ENCODE results near the gene IGSF9B. TPM values are rescaled to one million over a fixed set of nuclear protein-coding genes. Genes with fewer than 3 reads are reported as not detected.

The IGSF9B gene
- total and polyA plus RNA-seq, 4 donors: 0.72 to 19.5 (median 4.0) TPM

- no peaks in the 10 kb centered on the region for H3K9me3 ChIP-seq (ENCODE audit: control insufficient read depth in 4 of 4, insufficient read depth in 3 of 4, low read length in 3 of 4)
- no peaks in the 10 kb centered on the region for H3K27me3 ChIP-seq (ENCODE audit: control insufficient read depth in 3 of 3, insufficient read depth in 3 of 3, low read length in 2 of 3)
- TF ChIP-seq CTCF (IDR thresholded peaks at IDR 0.05; ENCODE audit: control extremely low read depth, extremely low read depth): no peak
- WGBS, 2 donors: 94 to 95% methylated on average over 20 of the region's 20 CpGs
- H3K36me3 ChIP-seq (ENCODE audit: control insufficient read depth in 4 of 4, insufficient read depth in 4 of 4, low read length in 4 of 4): peaks cover 0 to 1% (median 0%) of the 10 kb centered on the region in 4 donors
- H3K27ac ChIP-seq (ENCODE audit: low read depth in 1 of 2, low read length in 1 of 2): no peak overlapping the region
- peaks cover 0 to 6% (median 0%) of the 10 kb centered on the region in 5 donors for H3K4me1 ChIP-seq (ENCODE audit: control insufficient read depth in 5 of 5, insufficient read depth in 5 of 5, low read length in 5 of 5)
- no peak overlapping the region for H3K4me3 ChIP-seq
- ATAC-seq (ENCODE audit: insufficient read depth, low FRiP score) (no peak), DNase-seq (no peak)
- H3K9ac ChIP-seq (ENCODE audit: insufficient read depth in 1 of 2, low read length in 2 of 2): no peak overlapping the region
These were observed 31.0 kb downstream of the IGSF9B start for GRCh38 chr11:133925756-133926155.

GRCh38 chr11:133924661-133925060 is 32.1 kb downstream of the IGSF9B start:
- H3K4me3 ChIP-seq: no peak overlapping the region
- WGBS, 2 donors: 91 to 93% methylated on average over 11 of the region's 11 CpGs
- no peak for TF ChIP-seq CTCF (IDR thresholded peaks at IDR 0.05; ENCODE audit: control extremely low read depth, extremely low read depth)

GRCh38 chr11:133922078-133922870 is 34.5 kb downstream of the IGSF9B start:
- no peak overlapping the region for H3K9ac ChIP-seq (ENCODE audit: insufficient read depth in 1 of 2, low read length in 2 of 2)
- WGBS, 2 donors: 92 to 96% methylated on average over 23 of the region's 23 CpGs
- H3K27me3 ChIP-seq (ENCODE audit: control insufficient read depth in 3 of 3, insufficient read depth in 3 of 3, low read length in 2 of 3): peaks cover 6 to 17% (median 8%) of the 10 kb centered on the region in 3 donors
- no peak overlapping the region for H3K4me3 ChIP-seq
- DNase-seq: no peak
- no peaks in the 10 kb centered on the region for H3K4me1 ChIP-seq (ENCODE audit: control insufficient read depth in 5 of 5, insufficient read depth in 5 of 5, low read length in 5 of 5)
- H3K27ac ChIP-seq (ENCODE audit: low read depth in 1 of 2, low read length in 1 of 2): no peak overlapping the region
- peaks cover 0 to 4% (median 0%) of the 10 kb centered on the region in 4 donors for H3K36me3 ChIP-seq (ENCODE audit: control insufficient read depth in 4 of 4, insufficient read depth in 4 of 4, low read length in 4 of 4)
- H3K9me3 ChIP-seq (ENCODE audit: control insufficient read depth in 4 of 4, insufficient read depth in 3 of 4, low read length in 3 of 4): no peaks in the 10 kb centered on the region
- TF ChIP-seq CTCF (IDR thresholded peaks at IDR 0.05; ENCODE audit: control extremely low read depth, extremely low read depth): no peak
- no peak for ATAC-seq (ENCODE audit: insufficient read depth, low FRiP score)

More at GRCh38 chr11:133924661-133925060, 32.1 kb downstream of the IGSF9B start:
- DNase-seq: no peak
- Histone ChIP-seq H3K36me3 (ENCODE audit: control insufficient read depth in 4 of 4, insufficient read depth in 4 of 4, low read length in 4 of 4) (peaks cover 0 to 4% (median 0%) of the 10 kb centered on the region in 4 donors), H3K9me3 (ENCODE audit: control insufficient read depth in 4 of 4, insufficient read depth in 3 of 4, low read length in 3 of 4) (no peaks in the 10 kb centered on the region), H3K4me1 (ENCODE audit: control insufficient read depth in 5 of 5, insufficient read depth in 5 of 5, low read length in 5 of 5) (peaks cover 0 to 6% (median 0%) of the 10 kb centered on the region in 5 donors), H3K9ac (ENCODE audit: insufficient read depth in 1 of 2, low read length in 2 of 2) (no peak overlapping the region), H3K27me3 (ENCODE audit: control insufficient read depth in 3 of 3, insufficient read depth in 3 of 3, low read length in 2 of 3) (peaks cover 0 to 6% (median 3%) of the 10 kb centered on the region in 3 donors), H3K27ac (ENCODE audit: low read depth in 1 of 2, low read length in 1 of 2) (no peak overlapping the region)
- no peak for ATAC-seq (ENCODE audit: insufficient read depth, low FRiP score)
